Urinary bladder (tissue), 4 donors: Measurements from ENCODE around the gene PTPRD. TPM values are rescaled to one million over a fixed set of nuclear protein-coding genes. Genes with fewer than 3 reads are reported as not detected.

ENCODE experiments used
- DNase-seq: peaks from one replicate; pipeline ENCODE4 v3.0.0-alpha.2; 2015; ENCODE audit errors: extremely low spot score
- H3K27ac ChIP-seq: one replicate; pipeline ENCODE4 v1.5.1; 2013; ENCODE audit warnings: low read depth, mild to moderate bottlenecking, moderate library complexity
- H3K36me3 ChIP-seq: one replicate; pipeline ENCODE4 v1.6.1; 2013; ENCODE audit warnings: mild to moderate bottlenecking, moderate library complexity; ENCODE audit not compliant: insufficient read depth
- H3K4me1 ChIP-seq: one replicate; pipeline ENCODE4 v1.6.1; 2013; ENCODE audit warnings: mild to moderate bottlenecking, moderate library complexity; ENCODE audit not compliant: insufficient read depth
- H3K4me3 ChIP-seq: one replicate; pipeline ENCODE4 v1.5.1; 2013; ENCODE audit warnings: low read depth, low read length
- WGBS: extraction: QIAGEN DNeasy Blood & Tissue Kit; methylation state at CpG from one replicate; pipeline ENCODE4 v1.1.7; 2013; 5-methylcytosine and 5-hydroxymethylcytosine counted together
- polyA plus RNA-seq: library from polyadenylated mRNA; stranded (reverse); fragments of 200-250 nt; gene quantifications from one replicate; pipeline ENCODE4 v1.2.3, GENCODE V29; 2013
- total RNA-seq: library from RNA; depleted of rRNA; stranded (reverse); fragments of >200 nt; gene quantifications from one replicate; pipeline ENCODE4 v1.2.3, GENCODE V29; 2014
- donor health status: healthy with polysubstance abuse.
- donor health status: healthy.

Gene PTPRD
- total and polyA plus RNA-seq, 2 donors, result 7.3 to 210 TPM

GRCh38 chr9:8585036-8585435 lies 2027.8 kb downstream of the PTPRD start:
- H3K27ac ChIP-seq, result no peak overlapping the region
- no peaks in the 10 kb centered on the region for H3K36me3 ChIP-seq
- no peak overlapping the region for H3K4me3 ChIP-seq
- 82% methylated on average over 2 of the region's 2 CpGs for WGBS
- no peaks in the 10 kb centered on the region for H3K4me1 ChIP-seq
- DNase-seq, result no peak

- 88% methylated on average over 2 of the region's 2 CpGs for WGBS
- H3K4me1 ChIP-seq, result no peaks in the 10 kb centered on the region
- H3K27ac ChIP-seq, result no peak overlapping the region
- no peak overlapping the region for H3K4me3 ChIP-seq
- no peak for DNase-seq
- no peaks in the 10 kb centered on the region for H3K36me3 ChIP-seq
These were observed 2033.1 kb downstream of the PTPRD start for GRCh38 chr9:8579661-8580060.

- Histone ChIP-seq H3K36me3 (no peaks in the 10 kb centered on the region), H3K27ac (no peak overlapping the region), H3K4me1 (no peaks in the 10 kb centered on the region), H3K4me3 (no peak overlapping the region)
- DNase-seq, result no peak
These were observed 2036.1 kb downstream of the PTPRD start for GRCh38 chr9:8576741-8577140.

- Histone ChIP-seq H3K4me3 (no peak overlapping the region), H3K27ac (no peak overlapping the region), H3K4me1 (no peaks in the 10 kb centered on the region), H3K36me3 (no peaks in the 10 kb centered on the region)
- no peak for DNase-seq
- 98% methylated on average over 4 of the region's 4 CpGs for WGBS
These were observed 2038.0 kb downstream of the PTPRD start for GRCh38 chr9:8574846-8575245.

- H3K4me1 ChIP-seq, result no peaks in the 10 kb centered on the region
- no peak overlapping the region for H3K4me3 ChIP-seq
- H3K27ac ChIP-seq, result no peak overlapping the region
- no peak for DNase-seq
- no peaks in the 10 kb centered on the region for H3K36me3 ChIP-seq
These were observed 2040.6 kb downstream of the PTPRD start for GRCh38 chr9:8572209-8572608.

- Histone ChIP-seq H3K4me1 (no peaks in the 10 kb centered on the region), H3K4me3 (no peak overlapping the region), H3K27ac (no peak overlapping the region), H3K36me3 (no peaks in the 10 kb centered on the region)
- DNase-seq, result no peak
- WGBS, result 93% methylated on average over 2 of the region's 2 CpGs
These were observed 2041.2 kb downstream of the PTPRD start for GRCh38 chr9:8571643-8572042.

GRCh38 chr9:8570776-8571175 lies 2042.0 kb downstream of the PTPRD start:
- H3K36me3 ChIP-seq, result no peaks in the 10 kb centered on the region
- no peak for DNase-seq
- WGBS, result 94% methylated on average over 3 of the region's 3 CpGs

GRCh38 chr9:8569823-8570222 lies 2043.0 kb downstream of the PTPRD start:
- Histone ChIP-seq H3K36me3 (no peaks in the 10 kb centered on the region), H3K4me3 (no peak overlapping the region), H3K27ac (no peak overlapping the region), H3K4me1 (no peaks in the 10 kb centered on the region)
- 94% methylated on average over 4 of the region's 4 CpGs for WGBS
- no peak for DNase-seq

More at GRCh38 chr9:8570776-8571175, 2042.0 kb downstream of the PTPRD start:
- H3K27ac ChIP-seq, result no peak overlapping the region
- no peak overlapping the region for H3K4me3 ChIP-seq
- no peaks in the 10 kb centered on the region for H3K4me1 ChIP-seq

- 91% methylated on average over 2 of the region's 2 CpGs for WGBS
- no peak overlapping the region for H3K4me3 ChIP-seq
These were observed 2044.7 kb downstream of the PTPRD start for GRCh38 chr9:8567963-8568579.

GRCh38 chr9:8564960-8565359 lies 2047.8 kb downstream of the PTPRD start:
- Histone ChIP-seq H3K27ac (no peak overlapping the region), H3K4me1 (no peaks in the 10 kb centered on the region), H3K36me3 (no peaks in the 10 kb centered on the region), H3K4me3 (no peak overlapping the region)
- 79% methylated on average over 6 of the region's 6 CpGs for WGBS
- no peak for DNase-seq

More at GRCh38 chr9:8567963-8568579, 2044.7 kb downstream of the PTPRD start:
- Histone ChIP-seq H3K36me3 (no peaks in the 10 kb centered on the region), H3K4me1 (no peaks in the 10 kb centered on the region), H3K27ac (no peak overlapping the region)
- no peak for DNase-seq

GRCh38 chr9:8560560-8561525 lies 2052.0 kb downstream of the PTPRD start:
- Histone ChIP-seq H3K36me3 (no peaks in the 10 kb centered on the region), H3K27ac (no peak overlapping the region), H3K4me3 (no peak overlapping the region), H3K4me1 (no peaks in the 10 kb centered on the region)
- WGBS, result 61% methylated on average over 6 of the region's 6 CpGs
- no peak for DNase-seq

- H3K27ac ChIP-seq, result no peak overlapping the region
- no peaks in the 10 kb centered on the region for H3K36me3 ChIP-seq
- 55% methylated on average over 2 of the region's 2 CpGs for WGBS
- no peaks in the 10 kb centered on the region for H3K4me1 ChIP-seq
- no peak overlapping the region for H3K4me3 ChIP-seq
- DNase-seq, result no peak
These were observed 2054.6 kb downstream of the PTPRD start for GRCh38 chr9:8558176-8558575.

- Histone ChIP-seq H3K4me3 (no peak overlapping the region), H3K4me1 (no peaks in the 10 kb centered on the region), H3K27ac (no peak overlapping the region), H3K36me3 (no peaks in the 10 kb centered on the region)
- WGBS, result 69% methylated on average over 4 of the region's 4 CpGs
- DNase-seq, result no peak
These were observed 2056.9 kb downstream of the PTPRD start for GRCh38 chr9:8555762-8556500.
